ENCODE results near the gene IGF2. TPM values are rescaled to one million over a fixed set of nuclear protein-coding genes. Genes with fewer than 3 reads are reported as not detected.

The IGF2 gene
- total RNA-seq, 6 donors from 2014 or later, result 7.0 to 24.4 (median 8.4) TPM; not detected in 1

- H3K4me1 ChIP-seq, result peaks cover 0 to 9% (median 2%) of the 10 kb centered on the region in 4 donors
- TF ChIP-seq, protein P1, sequence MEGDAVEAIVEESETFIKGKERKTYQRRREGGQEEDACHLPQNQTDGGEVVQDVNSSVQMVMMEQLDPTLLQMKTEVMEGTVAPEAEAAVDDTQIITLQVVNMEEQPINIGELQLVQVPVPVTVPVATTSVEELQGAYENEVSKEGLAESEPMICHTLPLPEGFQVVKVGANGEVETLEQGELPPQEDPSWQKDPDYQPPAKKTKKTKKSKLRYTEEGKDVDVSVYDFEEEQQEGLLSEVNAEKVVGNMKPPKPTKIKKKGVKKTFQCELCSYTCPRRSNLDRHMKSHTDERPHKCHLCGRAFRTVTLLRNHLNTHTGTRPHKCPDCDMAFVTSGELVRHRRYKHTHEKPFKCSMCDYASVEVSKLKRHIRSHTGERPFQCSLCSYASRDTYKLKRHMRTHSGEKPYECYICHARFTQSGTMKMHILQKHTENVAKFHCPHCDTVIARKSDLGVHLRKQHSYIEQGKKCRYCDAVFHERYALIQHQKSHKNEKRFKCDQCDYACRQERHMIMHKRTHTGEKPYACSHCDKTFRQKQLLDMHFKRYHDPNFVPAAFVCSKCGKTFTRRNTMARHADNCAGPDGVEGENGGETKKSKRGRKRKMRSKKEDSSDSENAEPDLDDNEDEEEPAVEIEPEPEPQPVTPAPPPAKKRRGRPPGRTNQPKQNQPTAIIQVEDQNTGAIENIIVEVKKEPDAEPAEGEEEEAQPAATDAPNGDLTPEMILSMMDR (IDR thresholded peaks at IDR 0.05), result no peak
- TF ChIP-seq POLR2A (IDR thresholded peaks at IDR 0.05) (no peak), POLR2AphosphoS5 (IDR thresholded peaks at IDR 0.05) (no peak), EP300 (IDR thresholded peaks at IDR 0.05) (no peak)
- no peak overlapping the region for H3K27ac ChIP-seq
- WGBS, 2 donors, result 82 to 85% methylated on average over 14 of the region's 14 CpGs
- peaks cover 0 to 10% (median 1%) of the 10 kb centered on the region in 4 donors for H3K9me3 ChIP-seq
- H3K4me3 ChIP-seq, result no peak overlapping the region
- no peaks in the 10 kb centered on the region for H3K27me3 ChIP-seq
- H3K36me3 ChIP-seq, result no peaks in the 10 kb centered on the region
- ATAC-seq (ENCODE audit: low FRiP score in 2 of 2) (no peak), DNase-seq (no peak)
Measured at GRCh38 chr11:2088284-2088683, 50.9 kb downstream of the IGF2 start.

- no peaks in the 10 kb centered on the region for H3K36me3 ChIP-seq
- H3K9me3 ChIP-seq, result peaks cover 0 to 10% (median 1%) of the 10 kb centered on the region in 4 donors
- no peak overlapping the region for H3K27ac ChIP-seq
- H3K4me3 ChIP-seq, result no peak overlapping the region
- peak in 1 of 2 donors; percentile 4 for ATAC-seq (ENCODE audit: low FRiP score in 2 of 2)
- 85 to 88% methylated on average over 21 to 26 of the region's 26 CpGs for WGBS, 2 donors
- TF ChIP-seq EP300 (IDR thresholded peaks at IDR 0.05) (no peak), POLR2AphosphoS5 (IDR thresholded peaks at IDR 0.05) (no peak), POLR2A (IDR thresholded peaks at IDR 0.05) (no peak)
- TF ChIP-seq, protein P1 (IDR thresholded peaks at IDR 0.05), result no peak
- peak in 1 of 2 donors; percentile 52 for DNase-seq
- no peaks in the 10 kb centered on the region for H3K4me1 ChIP-seq
- H3K27me3 ChIP-seq, result no peaks in the 10 kb centered on the region
Measured at GRCh38 chr11:2086239-2087040, 52.7 kb downstream of the IGF2 start.

DNA sequence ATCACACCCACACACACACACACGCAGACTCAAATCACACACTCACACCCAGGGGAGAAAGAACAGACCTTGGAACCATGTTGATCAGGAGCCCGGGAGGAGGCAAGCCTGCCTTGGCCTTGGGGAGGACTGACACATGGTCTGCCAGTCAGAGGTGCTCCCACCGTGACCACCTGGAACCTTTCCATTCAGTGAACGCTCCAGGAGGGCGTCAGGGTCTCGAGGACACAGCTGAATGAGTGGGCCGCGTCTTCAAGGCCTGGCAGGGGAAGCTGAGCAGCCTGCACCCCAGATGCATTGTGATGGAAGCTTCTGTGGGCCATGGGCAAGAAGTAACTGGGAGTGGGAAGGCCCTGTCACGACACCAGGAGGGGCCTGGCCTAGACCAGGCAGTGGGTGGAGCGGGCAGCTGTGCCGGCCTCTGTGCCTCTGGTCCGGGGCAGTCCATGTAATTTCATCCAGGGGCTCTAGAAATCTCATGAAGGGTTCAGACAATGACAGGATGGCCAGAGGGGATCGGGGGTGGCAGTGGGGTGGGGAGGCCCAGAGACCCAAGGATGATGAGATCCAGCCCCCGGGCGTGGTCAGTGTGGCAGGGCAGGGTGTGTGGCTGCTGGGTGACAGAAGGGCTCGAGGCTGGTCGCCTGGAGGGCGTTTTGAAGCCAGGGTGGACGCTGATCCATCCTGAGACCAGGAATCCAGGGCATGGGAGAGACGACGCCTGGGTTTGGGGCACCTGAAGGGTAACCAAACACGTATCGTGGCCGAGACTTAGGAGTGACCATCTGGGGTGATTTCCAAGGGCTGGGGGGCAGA, 53.7 kb downstream of the IGF2 start:
- TF ChIP-seq POLR2A (IDR thresholded peaks at IDR 0.05) (no peak), EP300 (IDR thresholded peaks at IDR 0.05) (no peak), POLR2AphosphoS5 (IDR thresholded peaks at IDR 0.05) (no peak)
- TF ChIP-seq, protein P1 (IDR thresholded peaks at IDR 0.05), result no peak
- DNase-seq (no peak), ATAC-seq (ENCODE audit: low FRiP score in 2 of 2) (no peak)
- Histone ChIP-seq H3K27me3 (no peaks in the 10 kb centered on the region), H3K4me3 (no peak overlapping the region), H3K36me3 (no peaks in the 10 kb centered on the region), H3K27ac (no peak overlapping the region), H3K9me3 (peaks cover 0 to 10% (median 1%) of the 10 kb centered on the region in 4 donors), H3K4me1 (no peaks in the 10 kb centered on the region)
- 81 to 89% methylated on average over 21 to 24 of the region's 24 CpGs for WGBS, 2 donors

DNA sequence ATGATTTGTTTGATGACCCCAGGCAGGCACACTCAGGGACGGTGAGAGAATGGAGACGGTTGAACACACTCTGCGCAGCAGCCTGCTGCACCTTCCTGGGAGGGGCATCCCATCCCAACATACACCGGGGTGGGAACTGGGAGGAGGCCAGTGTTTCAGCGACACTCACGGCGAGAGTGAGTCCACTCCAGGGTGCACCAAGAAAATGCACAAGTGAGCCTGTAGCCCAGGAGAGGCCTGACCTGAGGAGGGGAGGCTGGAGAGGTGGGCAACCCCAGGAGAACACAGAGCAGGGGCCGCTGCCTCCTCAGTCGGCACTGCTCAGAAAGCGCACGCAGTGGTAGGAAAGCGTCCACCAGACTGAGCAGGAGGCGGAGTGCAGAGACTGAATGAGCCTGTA, 54.5 kb downstream of the IGF2 start:
- 91 to 95% methylated on average over 13 of the region's 13 CpGs for WGBS, 2 donors
- no peak for DNase-seq
- ATAC-seq (ENCODE audit: low FRiP score in 2 of 2), result no peak
- TF ChIP-seq, protein P1 (IDR thresholded peaks at IDR 0.05), result no peak
- TF ChIP-seq EP300 (IDR thresholded peaks at IDR 0.05) (no peak), POLR2A (IDR thresholded peaks at IDR 0.05) (no peak), POLR2AphosphoS5 (IDR thresholded peaks at IDR 0.05) (no peak)
- no peaks in the 10 kb centered on the region for H3K4me1 ChIP-seq
- H3K9me3 ChIP-seq, result peaks cover 0 to 10% (median 1%) of the 10 kb centered on the region in 4 donors
- no peak overlapping the region for H3K4me3 ChIP-seq
- H3K27me3 ChIP-seq, result no peaks in the 10 kb centered on the region
- H3K27ac ChIP-seq, result no peak overlapping the region
- no peaks in the 10 kb centered on the region for H3K36me3 ChIP-seq

Small RNA genes lying within 50 kb of the gene (small RNA-seq; reads per million reads assigned to genes)
- gene MIR4686, result 0 reads per million in 4 donors
- gene MIR483, result 0 to 0.26 (median 0) reads per million in 4 donors

Other genes with a start within 250 kb of the IGF2 start
- gene PRR33, start 247.5 kb downstream of the IGF2 start, total RNA-seq, result not detected
- 10 to 100 TPM in 1 of 6 donors, 1 to 10 TPM in 4, not detected in 1; 1.1 to 13.1 (median 2.4) TPM for gene TNNT3, start 219.7 kb downstream of the IGF2 start, total RNA-seq
- gene MRPL23, start 192.1 kb downstream of the IGF2 start, total RNA-seq, result 100 to 1,000 TPM in 4 of 6 donors, 10 to 100 TPM in 2; 62.1 to 287 (median 150) TPM
- 100 to 1,000 TPM in 1 of 6 donors, 10 to 100 TPM in 5; 17.2 to 127 (median 64.0) TPM for gene H19, start 141.5 kb downstream of the IGF2 start, total RNA-seq
- gene INS, start 21.8 kb upstream of the IGF2 start, total RNA-seq, result under 1 TPM in 1 of 6 donors, not detected in 5; 0.67 TPM
- gene TH, start 32.4 kb upstream of the IGF2 start, total RNA-seq, result not detected
- 1 to 10 TPM in 4 of 6 donors, not detected in 2; 1.4 to 3.4 (median 1.9) TPM for gene ASCL2, start 131.2 kb upstream of the IGF2 start, total RNA-seq
- 10 to 100 TPM in 2 of 6 donors, 1 to 10 TPM in 4; 2.3 to 20.3 (median 9.5) TPM for gene C11orf21, start 162.5 kb upstream of the IGF2 start, total RNA-seq
- gene TSPAN32, start 162.6 kb upstream of the IGF2 start, total RNA-seq, result 10 to 100 TPM in 2 of 6 donors, 1 to 10 TPM in 4; 3.1 to 16.4 (median 6.8) TPM
- 1,000 to 10,000 TPM in 1 of 6 donors, 100 to 1,000 TPM in 5; 398 to 1,053 (median 787) TPM for gene CD81, start 237.9 kb upstream of the IGF2 start, total RNA-seq